Adrenal gland (tissue), 12 donors: ENCODE results near the gene GAS2. TPM values are rescaled to one million over a fixed set of nuclear protein-coding genes. Genes with fewer than 3 reads are reported as not detected.

Experiments
- DNase-seq, 7 donors: peaks; one replicate each; pipeline ENCODE4 v3.0.0-alpha.2; 2019 to 2020
- H3K27ac ChIP-seq, 5 donors: fragments of 200-600 bp; sonication (generic) in 4 of 5; 1 replicate in 3 of 5; 2 replicates in 2 of 5; pipeline versions ENCODE4 v1.5.1 to v1.8.0; 2016 to 2020; ENCODE audit warnings: mild to moderate bottlenecking in 1 of 5
- H3K27me3 ChIP-seq: fragments of 200-600 bp; 2 replicates; pipeline ENCODE4 v1.8.0; 2021
- H3K36me3 ChIP-seq, 2 donors: fragments of 200-600 bp; replicated peaks in 1 of 2; 1 replicate in 1 of 2; 2 replicates in 1 of 2; pipeline versions ENCODE4 v1.5.1 to v1.8.0; 2018 to 2022
- H3K4me1 ChIP-seq, 2 donors: fragments of 200-600 bp; replicated peaks in 1 of 2; 1 replicate in 1 of 2; 2 replicates in 1 of 2; pipeline versions ENCODE4 v1.5.1 to v1.8.0; 2018 to 2021
- H3K4me3 ChIP-seq, 4 donors: fragments of 200-600 bp; sonication (generic) in 3 of 4; one replicate each; pipeline ENCODE4 v1.5.1; 2016 to 2018
- H3K9me3 ChIP-seq, 3 donors: fragments of 200-600 bp; sonication (generic) in 1 of 3; replicated peaks in 1 of 3; 1 replicate in 2 of 3; 2 replicates in 1 of 3; pipeline versions ENCODE4 v1.5.1 to v1.8.0; 2016 to 2021
- CTCF ChIP-seq, 6 experiments: fragments of 450-650 bp in 4 of 6; fragments of 200-600 bp in 2 of 6; sonication (generic) in 1 of 6; IDR thresholded peaks; 1 replicate in 5 of 6; 2 replicates in 1 of 6; pipeline versions ENCODE4 v1.5.1 to v1.8.0; 2016 to 2021; ENCODE audit warnings: antibody characterized with exemption in 6 of 6, mild to moderate bottlenecking in 2 of 6, moderate library complexity in 1 of 6
- POLR2A ChIP-seq, 2 donors: fragments of 450-650 bp; IDR thresholded peaks; one replicate each; pipeline ENCODE4 v1.6.1; 2017; ENCODE audit warnings: antibody characterized with exemption in 2 of 2, mild to moderate bottlenecking in 2 of 2, moderate library complexity in 1 of 2
- WGBS, 4 donors: extraction: QIAGEN DNeasy Blood & Tissue Kit in 2 of 4; methylation state at CpG; one replicate each; pipeline versions ENCODE4 v1.1.5 to v1.1.7; 2013 to 2017; 5-methylcytosine and 5-hydroxymethylcytosine counted together
- intact Hi-C, 2 donors: fragments of 100-400 bp; cut with DNase I; formaldehyde crosslinking; loops; one replicate each; pipeline versions ENCODE4 v1.14.1 to v1.15.0; 2022 to 2023
- polyA plus RNA-seq, 3 donors: library from polyadenylated mRNA; stranded (reverse); fragments of 200-250 nt in 2 of 3; fragments of 350-450 nt in 1 of 3; fragmentation: Illumina TruSeq in 1 of 3; extraction: RNeasy Lipid Tissue Mini Kit (QIAGEN cat#74804) in 1 of 3; gene quantifications; one replicate each; pipeline ENCODE4 v1.2.3, GENCODE V29; 2013 to 2014
- total RNA-seq, 9 donors: library from RNA; depleted of rRNA in 4 of 9; stranded (reverse); fragments of >200 nt in 4 of 9; fragments of 120-200 nt in 1 of 9; fragmentation: NEBNext Ultra II Directional in 1 of 9; extraction: Animal tissue kit (Norgen Biotek cat#: 25700) in 1 of 9; gene quantifications; one replicate each; pipeline versions ENCODE4 v1.1.0 to v1.2.4, GENCODE V29; 2013 to 2023
- donor health status: healthy with polysubstance abuse.
- donor health status: Bipolar disorder and iron deficiency.
- donor health status: DM: yes; HTN: yes; CAD: no.
- donor health status: DM: no; HTN: no; CAD: no.
- donor health status: DM: no; HTN: no; CAD: no.
- donor health status: DM: yes; HTN: yes; CAD: no.

The GAS2 gene
- total and polyA plus RNA-seq, 12 donors: 0.56 to 14.8 (median 2.3) TPM

DNA sequence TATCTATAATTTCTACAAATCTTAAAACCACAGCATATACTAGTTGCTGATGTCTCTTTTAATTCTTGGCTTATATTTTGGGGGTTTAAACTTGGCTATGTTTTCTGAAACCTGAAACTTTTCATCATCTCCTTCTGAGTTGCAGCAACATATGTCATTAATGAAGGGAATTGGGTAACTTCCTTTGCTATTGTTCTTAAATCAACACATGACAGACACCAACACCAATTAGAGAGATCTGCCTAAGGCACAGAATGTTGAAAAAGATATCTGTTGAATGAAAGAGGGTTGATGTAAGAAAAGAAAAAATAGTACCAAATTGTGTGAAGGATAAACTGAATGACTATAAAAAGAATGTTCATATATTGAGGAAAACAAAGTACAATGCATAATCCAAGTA lies 10.3 kb upstream of the GAS2 start:
- TF ChIP-seq CTCF (IDR thresholded peaks at IDR 0.05) (no peak), POLR2A (IDR thresholded peaks at IDR 0.05) (no peak)
- DNase-seq: no peak

DNA sequence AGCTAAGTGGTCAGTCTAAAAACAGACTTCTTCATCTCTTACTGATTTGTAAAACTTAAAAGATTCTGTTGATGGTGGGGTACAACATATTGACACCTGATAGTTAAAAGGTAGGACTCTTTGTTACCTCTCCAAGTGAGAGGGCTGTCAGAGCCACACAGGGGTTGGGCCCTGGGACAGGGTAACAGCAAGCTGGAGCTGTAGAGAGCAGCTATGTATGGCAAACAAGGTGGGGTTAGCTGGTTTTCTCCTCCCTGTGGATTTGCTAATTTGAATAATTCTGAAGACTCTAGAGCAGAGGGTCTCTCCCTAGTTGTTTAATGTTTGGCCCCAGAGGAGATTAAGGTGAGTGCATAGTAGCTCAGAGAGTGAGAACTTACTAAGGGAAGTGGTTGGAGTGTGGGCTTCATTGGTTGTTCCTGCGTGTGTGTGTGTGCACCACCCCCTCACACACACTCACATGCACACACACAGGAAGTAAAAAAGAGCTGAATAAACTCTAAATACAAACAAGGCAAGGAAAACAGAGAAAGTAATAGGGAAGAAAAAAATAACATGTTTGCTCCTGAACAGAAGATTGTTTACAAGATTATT lies 9.2 kb upstream of the GAS2 start:
- Histone ChIP-seq H3K4me3 (no peak overlapping the region), H3K27me3 (no peaks in the 10 kb centered on the region), H3K27ac (no peak overlapping the region), H3K4me1 (no peaks in the 10 kb centered on the region), H3K36me3 (no peaks in the 10 kb centered on the region), H3K9me3 (no peaks in the 10 kb centered on the region)
- TF ChIP-seq POLR2A (IDR thresholded peaks at IDR 0.05) (no peak), CTCF (IDR thresholded peaks at IDR 0.05) (no peak)
- no peak for DNase-seq
- WGBS, 4 donors: 52 to 77% (median 70%) methylated on average over 1 of the region's 1 CpG
- intact Hi-C loops: no loop called here

More for the DNA sequence above, 10.3 kb upstream of the GAS2 start:
- no peak overlapping the region for H3K4me3 ChIP-seq
- intact Hi-C loops: no loop called here
- H3K27ac ChIP-seq: no peak overlapping the region
- H3K9me3 ChIP-seq: no peaks in the 10 kb centered on the region
- H3K4me1 ChIP-seq: no peaks in the 10 kb centered on the region
- H3K27me3 ChIP-seq: no peaks in the 10 kb centered on the region
- H3K36me3 ChIP-seq: no peaks in the 10 kb centered on the region

DNA sequence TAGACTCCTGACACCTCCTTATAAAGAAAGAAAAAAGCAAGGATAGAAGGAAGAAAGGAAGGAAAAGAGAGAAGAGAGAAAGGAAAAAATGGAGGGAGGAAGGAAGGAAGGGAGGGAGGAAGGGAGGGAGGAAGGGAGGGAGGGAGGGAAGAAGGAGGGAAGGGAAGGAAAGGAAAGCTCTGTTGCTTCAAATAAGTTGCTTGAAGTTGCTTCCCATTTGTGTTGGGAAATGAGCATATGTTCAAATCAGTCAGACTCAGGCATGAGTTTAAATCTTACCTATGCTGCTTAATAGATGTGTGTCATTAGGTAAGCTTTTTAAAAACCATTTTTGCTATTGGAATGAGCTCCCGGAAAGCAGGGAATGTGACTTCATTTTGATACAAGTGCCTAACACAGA lies 6.6 kb upstream of the GAS2 start:
- no peaks in the 10 kb centered on the region for H3K4me1 ChIP-seq
- no peaks in the 10 kb centered on the region for H3K27me3 ChIP-seq
- H3K36me3 ChIP-seq: no peaks in the 10 kb centered on the region
- intact Hi-C loops: no loop called here
- 86 to 97% (median 95%) methylated on average over 1 of the region's 1 CpG for WGBS, 4 donors
- no peak overlapping the region for H3K27ac ChIP-seq
- no peaks in the 10 kb centered on the region for H3K9me3 ChIP-seq
- no peak overlapping the region for H3K4me3 ChIP-seq
- DNase-seq: no peak
- no peak for TF ChIP-seq POLR2A (IDR thresholded peaks at IDR 0.05)

GRCh38 chr11:22666688-22667439 lies 453 bp downstream of the GAS2 start:
- intact Hi-C loops: no loop called here
- no peaks in the 10 kb centered on the region for H3K9me3 ChIP-seq
- 3 to 11% (median 4%) methylated on average over 13 to 40 of the region's 40 CpGs for WGBS, 4 donors
- DNase-seq: peak in 6 of 7 donors; percentile 21 to 67 (median 37)
- H3K4me1 ChIP-seq: peaks cover 3 to 7% of the 10 kb centered on the region in 2 donors
- H3K27ac ChIP-seq: no peak overlapping the region
- H3K4me3 ChIP-seq: peak overlapping the region in 2 of 4 donors; percentile 15 to 50
- no peaks in the 10 kb centered on the region for H3K27me3 ChIP-seq
- H3K36me3 ChIP-seq: no peaks in the 10 kb centered on the region
- peak in 1 of 6 experiments; percentile 12 for TF ChIP-seq CTCF (IDR thresholded peaks at IDR 0.05)
- TF ChIP-seq POLR2A (IDR thresholded peaks at IDR 0.05): no peak
